OCI-LY1 (cell line): ENCODE measurements around the gene LRSAM1.

ENCODE experiments used
- H2AFZ ChIP-seq: fragments of 200-600 bp; sonication (generic), shearing (Covaris generic); 2 replicates; pipeline ENCODE4 v1.6.0; 2014; ENCODE audit warnings: antibody characterized with exemption, mild to moderate bottlenecking, low read length
- H3F3A ChIP-seq: fragments of 200-600 bp; sonication (generic), shearing (Covaris generic); 2 replicates; pipeline ENCODE4 v1.6.0; 2014; ENCODE audit warnings: mild to moderate bottlenecking, antibody characterized with exemption, low read length, moderate library complexity; ENCODE audit not compliant: insufficient read depth
- H3K27ac ChIP-seq: fragments of 200-600 bp; sonication (generic); 2 replicates; pipeline ENCODE4 v1.5.1; 2014; ENCODE audit warnings: low read length, mixed run types, mild to moderate bottlenecking, low read depth; ENCODE audit not compliant: poor library complexity, severe bottlenecking
- H3K27me3 ChIP-seq: fragments of 200-600 bp; sonication (generic); 2 replicates; pipeline ENCODE4 v1.6.0; 2014; ENCODE audit warnings: antibody characterized with exemption, mild to moderate bottlenecking, low read length, moderate library complexity; ENCODE audit not compliant: insufficient read depth
- H3K36me3 ChIP-seq: fragments of 200-600 bp; sonication (generic); 2 replicates; pipeline ENCODE4 v1.6.1; 2014; ENCODE audit warnings: mild to moderate bottlenecking, antibody characterized with exemption, low read length, moderate library complexity, mixed read lengths; ENCODE audit not compliant: insufficient read depth
- H3K4me1 ChIP-seq: fragments of 200-600 bp; sonication (generic); 2 replicates; pipeline ENCODE4 v1.5.1; 2014; ENCODE audit warnings: mild to moderate bottlenecking, low read length, moderate library complexity; ENCODE audit not compliant: insufficient read depth, severe bottlenecking
- H3K4me2 ChIP-seq: fragments of 200-600 bp; sonication (generic), shearing (Covaris generic); 2 replicates; pipeline ENCODE4 v1.6.1; 2014; ENCODE audit warnings: low read length
- H3K4me3 ChIP-seq: fragments of 200-600 bp; sonication (generic); 2 replicates; pipeline ENCODE4 v1.5.1; 2014; ENCODE audit warnings: low read length, low read depth, mild to moderate bottlenecking, mixed read lengths; ENCODE audit not compliant: poor library complexity, severe bottlenecking
- H3K79me2 ChIP-seq: fragments of 200-600 bp; shearing (Covaris generic); 2 replicates; pipeline ENCODE4 v1.6.1; 2016; ENCODE audit warnings: mixed run types, low read length, mixed read lengths; ENCODE audit not compliant: insufficient read depth
- H3K9ac ChIP-seq: fragments of 200-600 bp; sonication (generic), shearing (Covaris generic); 2 replicates; pipeline ENCODE4 v1.6.1; 2014; ENCODE audit warnings: mild to moderate bottlenecking, low read length, mixed read lengths
- H3K9me2 ChIP-seq: fragments of 200-600 bp; sonication (generic), shearing (Covaris generic); 2 replicates; pipeline ENCODE4 v1.6.1; 2014; ENCODE audit warnings: low read depth, mild to moderate bottlenecking, low read length, mixed read lengths
- H3K9me3 ChIP-seq: fragments of 200-600 bp; shearing (Covaris generic); 2 replicates; pipeline ENCODE4 v1.6.1; 2014; ENCODE audit warnings: low read length, mixed read lengths
- H4K20me1 ChIP-seq: fragments of 200-600 bp; sonication (generic), shearing (Covaris generic); 2 replicates; pipeline ENCODE4 v1.6.0; 2016; ENCODE audit warnings: mild to moderate bottlenecking, low read length; ENCODE audit not compliant: insufficient read depth
- EZH2 ChIP-seq: fragments of 200-600 bp; sonication (generic), shearing (Covaris generic); IDR thresholded peaks from 2 replicates; pipeline ENCODE4 v1.8.0; 2017; ENCODE audit warnings: borderline replicate concordance, mixed run types, mild to moderate bottlenecking, antibody characterized with exemption, low read length, moderate library complexity, mixed read lengths
- TF ChIP-seq, protein P1 (sequence below): fragments of 200-600 bp; sonication (generic), shearing (Covaris generic); IDR thresholded peaks from 2 replicates; pipeline ENCODE4 v1.5.1; 2017; ENCODE audit warnings: mild to moderate bottlenecking, antibody characterized with exemption, low read length, moderate library complexity, mixed read lengths

Gene LRSAM1

DNA sequence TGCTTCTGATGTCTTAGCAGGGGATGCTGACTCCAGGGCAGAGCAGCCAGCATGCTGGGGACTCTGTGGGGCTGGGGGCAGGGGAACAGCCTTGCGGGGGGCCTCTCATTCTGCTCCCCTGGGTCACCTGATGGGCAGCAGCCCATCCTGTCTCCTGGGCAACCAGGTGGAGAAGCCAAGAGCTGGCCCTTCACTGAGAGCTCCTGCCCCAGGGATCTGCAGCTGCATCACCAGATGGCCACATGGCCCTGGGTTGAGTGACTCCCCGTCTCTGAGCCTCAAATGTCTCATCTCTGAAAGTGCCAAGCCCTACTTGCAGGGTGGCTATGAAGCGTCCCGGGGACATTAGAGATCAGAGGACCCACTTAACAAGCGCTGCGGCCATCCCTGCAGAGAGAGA, 49.1 kb downstream of the LRSAM1 start:
- TF ChIP-seq, protein P1, sequence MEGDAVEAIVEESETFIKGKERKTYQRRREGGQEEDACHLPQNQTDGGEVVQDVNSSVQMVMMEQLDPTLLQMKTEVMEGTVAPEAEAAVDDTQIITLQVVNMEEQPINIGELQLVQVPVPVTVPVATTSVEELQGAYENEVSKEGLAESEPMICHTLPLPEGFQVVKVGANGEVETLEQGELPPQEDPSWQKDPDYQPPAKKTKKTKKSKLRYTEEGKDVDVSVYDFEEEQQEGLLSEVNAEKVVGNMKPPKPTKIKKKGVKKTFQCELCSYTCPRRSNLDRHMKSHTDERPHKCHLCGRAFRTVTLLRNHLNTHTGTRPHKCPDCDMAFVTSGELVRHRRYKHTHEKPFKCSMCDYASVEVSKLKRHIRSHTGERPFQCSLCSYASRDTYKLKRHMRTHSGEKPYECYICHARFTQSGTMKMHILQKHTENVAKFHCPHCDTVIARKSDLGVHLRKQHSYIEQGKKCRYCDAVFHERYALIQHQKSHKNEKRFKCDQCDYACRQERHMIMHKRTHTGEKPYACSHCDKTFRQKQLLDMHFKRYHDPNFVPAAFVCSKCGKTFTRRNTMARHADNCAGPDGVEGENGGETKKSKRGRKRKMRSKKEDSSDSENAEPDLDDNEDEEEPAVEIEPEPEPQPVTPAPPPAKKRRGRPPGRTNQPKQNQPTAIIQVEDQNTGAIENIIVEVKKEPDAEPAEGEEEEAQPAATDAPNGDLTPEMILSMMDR = no peak
- TF ChIP-seq EZH2 = no peak
- H3K27me3 ChIP-seq = no peaks in the 10 kb centered on the region
- no peak overlapping the region for H3K4me2 ChIP-seq
- H3K9ac ChIP-seq = no peak overlapping the region
- no peaks in the 10 kb centered on the region for H3K9me3 ChIP-seq
- H3K79me2 ChIP-seq = no peaks in the 10 kb centered on the region
- no peak overlapping the region for H3K27ac ChIP-seq
- H4K20me1 ChIP-seq = no peaks in the 10 kb centered on the region
- H2AFZ ChIP-seq = no peak overlapping the region
- H3F3A ChIP-seq = no peaks in the 10 kb centered on the region
- peaks cover 9% of the 10 kb centered on the region; the same call in 1 of the 2 replicates for H3K36me3 ChIP-seq
- no peaks in the 10 kb centered on the region for H3K4me1 ChIP-seq
- H3K4me3 ChIP-seq = no peak overlapping the region
- H3K9me2 ChIP-seq = no peaks in the 10 kb centered on the region

DNA sequence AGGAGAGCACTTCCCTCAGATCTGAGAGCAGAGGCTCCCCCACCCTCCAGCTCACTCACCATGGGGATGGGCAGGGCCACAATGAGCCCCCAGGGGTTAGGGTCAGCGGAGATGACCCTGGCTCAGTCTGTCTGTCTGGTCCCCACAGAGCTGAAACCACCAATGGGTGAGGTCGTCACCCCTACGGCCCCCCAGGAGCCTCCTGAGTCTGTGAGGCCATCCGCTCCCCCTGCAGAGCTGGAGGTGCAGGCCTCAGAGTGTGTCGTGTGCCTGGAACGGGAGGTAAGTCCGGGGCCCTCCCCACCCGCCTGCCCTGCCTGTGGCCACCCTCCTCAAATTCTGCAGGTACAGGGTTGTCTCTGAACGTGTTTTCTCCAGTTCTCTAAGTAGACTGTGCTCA, 49.6 kb downstream of the LRSAM1 start:
- no peak overlapping the region for H3K27ac ChIP-seq
- no peak overlapping the region for H3K4me2 ChIP-seq
- no peaks in the 10 kb centered on the region for H3K9me3 ChIP-seq
- no peaks in the 10 kb centered on the region for H3K4me1 ChIP-seq
- no peaks in the 10 kb centered on the region for H4K20me1 ChIP-seq
- H3K27me3 ChIP-seq = no peaks in the 10 kb centered on the region
- peaks cover 7% of the 10 kb centered on the region; the same call in 1 of the 2 replicates for H3K36me3 ChIP-seq
- H3K9me2 ChIP-seq = no peaks in the 10 kb centered on the region
- no peak overlapping the region for H3K4me3 ChIP-seq
- no peak overlapping the region for H2AFZ ChIP-seq
- TF ChIP-seq, protein P1 = no peak
- no peak for TF ChIP-seq EZH2
- H3K9ac ChIP-seq = no peak overlapping the region
- no peaks in the 10 kb centered on the region for H3K79me2 ChIP-seq
- H3F3A ChIP-seq = no peaks in the 10 kb centered on the region

DNA sequence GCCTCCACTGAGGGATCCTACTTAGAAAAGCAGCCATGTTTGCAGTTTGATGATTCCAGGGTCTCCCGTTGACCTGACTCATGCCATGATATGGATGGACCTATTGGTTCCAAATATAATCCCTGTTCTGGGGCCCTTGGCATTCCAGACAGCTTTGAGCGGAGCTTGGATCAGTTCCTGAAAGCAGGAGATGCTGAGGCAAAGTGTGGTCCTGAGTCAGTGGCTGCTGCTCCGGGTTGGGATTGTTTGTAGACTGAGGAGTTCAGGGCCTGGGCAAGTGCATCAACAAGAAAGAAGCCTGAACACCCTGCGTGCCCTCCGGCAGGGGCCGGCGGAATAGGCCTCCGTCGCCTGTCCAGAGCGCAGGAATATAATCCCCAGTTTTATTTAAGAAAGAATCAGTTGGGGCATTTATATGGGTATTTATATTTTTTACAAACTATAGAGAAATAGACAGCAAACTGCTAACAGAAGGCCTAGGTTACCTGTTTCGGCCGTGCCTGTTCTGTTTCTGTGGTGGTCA, 50.6 kb downstream of the LRSAM1 start:
- Histone ChIP-seq H3F3A (no peaks in the 10 kb centered on the region), H3K9me3 (no peaks in the 10 kb centered on the region), H3K79me2 (no peaks in the 10 kb centered on the region), H3K36me3 (no peaks in the 10 kb centered on the region), H3K9ac (no peak overlapping the region), H3K4me2 (no peak overlapping the region), H3K27ac (no peak overlapping the region), H3K4me1 (no peaks in the 10 kb centered on the region), H4K20me1 (no peaks in the 10 kb centered on the region), H2AFZ (no peak overlapping the region), H3K4me3 (no peak overlapping the region), H3K27me3 (no peaks in the 10 kb centered on the region), H3K9me2 (no peaks in the 10 kb centered on the region)
- TF ChIP-seq, protein P1 = no peak
- TF ChIP-seq EZH2 = no peak
